Keratinocyte (primary cell): ENCODE data around the gene LRP11. TPM values are rescaled to one million over a fixed set of nuclear protein-coding genes. Genes with fewer than 3 reads are reported as not detected.

Source experiments
- DNase-seq: peaks from one replicate; pipeline ENCODE4 v3.0.0-alpha.2; 2011; ENCODE audit warnings: low read depth, missing footprints, low spot score
- FAIRE-seq: peaks from 2 replicates; lab custom pipeline; 2011; peaks lifted over from hg19 to GRCh38; lab: Jason Lieb, UNC
- H2AFZ ChIP-seq: 2 replicates; pipeline ENCODE4 v1.6.0; 2012; ENCODE audit warnings: low read length, control low read depth, inconsistent platforms; ENCODE audit not compliant: control insufficient read depth
- H3K27ac ChIP-seq: 2 replicates; pipeline ENCODE4 v1.5.1; 2011; ENCODE audit warnings: low read length; ENCODE audit not compliant: control insufficient read depth, insufficient read depth
- H3K27me3 ChIP-seq: 3 replicates; pipeline ENCODE4 v1.6.0; 2011; ENCODE audit warnings: low read length; ENCODE audit not compliant: control insufficient read depth, insufficient read depth; ENCODE audit errors: extremely low read depth
- H3K36me3 ChIP-seq, 2 experiments: 2 replicates in 1 of 2; 3 replicates in 1 of 2; pipeline ENCODE4 v1.5.1; 2011; ENCODE audit warnings: low read length in 2 of 2, mild to moderate bottlenecking in 1 of 2; ENCODE audit not compliant: control insufficient read depth in 2 of 2, insufficient read depth in 2 of 2; ENCODE audit errors: extremely low read depth in 1 of 2
- H3K4me1 ChIP-seq: 3 replicates; pipeline ENCODE4 v1.5.1; 2011; ENCODE audit warnings: low read length; ENCODE audit not compliant: control insufficient read depth, insufficient read depth; ENCODE audit errors: extremely low read depth
- H3K4me2 ChIP-seq: 3 replicates; pipeline ENCODE4 v1.6.0; 2011; ENCODE audit warnings: low read depth, low read length; ENCODE audit not compliant: control insufficient read depth, insufficient read depth; ENCODE audit errors: extremely low read depth
- H3K4me3 ChIP-seq, 3 experiments: fragments of 200-600 bp in 1 of 3; sonication (generic) in 1 of 3; 2 replicates in 2 of 3; 3 replicates in 1 of 3; pipeline ENCODE4 v1.5.1; 2011 to 2016; ENCODE audit warnings: low read length in 3 of 3, mild to moderate bottlenecking in 3 of 3, control low read depth in 2 of 3, inconsistent platforms in 1 of 3, low read depth in 1 of 3, mixed read lengths in 1 of 3, mixed run types in 1 of 3, moderate library complexity in 1 of 3; ENCODE audit not compliant: control insufficient read depth in 2 of 3, insufficient read depth in 2 of 3; ENCODE audit errors: extremely low read depth in 1 of 3
- H3K79me2 ChIP-seq: 2 replicates; pipeline ENCODE4 v1.6.0; 2012; ENCODE audit warnings: low read length; ENCODE audit not compliant: control insufficient read depth, insufficient read depth
- H3K9ac ChIP-seq: 3 replicates; pipeline ENCODE4 v1.6.0; 2011; ENCODE audit warnings: low read length; ENCODE audit not compliant: control insufficient read depth, insufficient read depth; ENCODE audit errors: extremely low read depth
- H3K9me1 ChIP-seq: 3 replicates; pipeline ENCODE4 v1.6.0; 2011; ENCODE audit warnings: low read length; ENCODE audit not compliant: control insufficient read depth, insufficient read depth; ENCODE audit errors: extremely low read depth
- H3K9me3 ChIP-seq: 2 replicates; pipeline ENCODE4 v1.5.1; 2012; ENCODE audit warnings: low read depth, low read length; ENCODE audit not compliant: control insufficient read depth
- H4K20me1 ChIP-seq: 3 replicates; pipeline ENCODE4 v1.6.0; 2011; ENCODE audit warnings: low read length; ENCODE audit not compliant: control insufficient read depth, insufficient read depth; ENCODE audit errors: extremely low read depth
- CTCF ChIP-seq, 3 experiments: IDR thresholded peaks in 1 of 3; conservative IDR thresholded peaks in 1 of 3; optimal IDR thresholded peaks in 1 of 3; 2 replicates in 2 of 3; 3 replicates in 1 of 3; pipeline versions ENCODE3 to v1.5.1; 2011; ENCODE audit warnings: low read length in 3 of 3, mild to moderate bottlenecking in 3 of 3, moderate library complexity in 2 of 3, control low read depth in 1 of 3, inconsistent platforms in 1 of 3; ENCODE audit not compliant: insufficient read depth in 2 of 3; ENCODE audit errors: extremely low read depth in 1 of 3
- EZH2 ChIP-seq: IDR thresholded peaks from one replicate; pipeline ENCODE4 v1.6.1; 2012; ENCODE audit warnings: inconsistent platforms, mild to moderate bottlenecking, low read length, moderate library complexity
- dilution Hi-C: fragments of 300-500 bp; cut with MboI; formaldehyde crosslinking; loops from one replicate; pipeline ENCODE4 v1.7.0; 2020; ENCODE audit warnings: low sequenced_read_pairs; ENCODE audit not compliant: extremely low pct_ligation_motif_present
- polyA plus RNA-seq, 5 experiments: library from polyadenylated mRNA; depleted of rRNA in 3 of 5; stranded (reverse) in 3 of 5; stranded (forward) in 1 of 5; unstranded in 1 of 5; fragments of >200 nt; gene quantifications; 1 replicate in 1 of 5; 2 replicates in 3 of 5; 3 replicates in 1 of 5; pipeline versions ENCODE4 v1.2.1 to v1.2.3, GENCODE V29; 2011 to 2012; ENCODE audit warnings: missing spikeins in 2 of 5, low read depth in 1 of 5, low replicate concordance in 1 of 5

LRP11 gene
- polyA plus RNA-seq, 1 donor (not counting 4 experiments of a cell fraction or from before 2014, with no cell fraction given): 31.1 TPM

GRCh38 chr6:149888659-149889058 is 24.5 kb upstream of the LRP11 start:
- no peaks in the 10 kb centered on the region for H3K36me3 ChIP-seq
- peak overlapping the region; percentile 42 for H3K9ac ChIP-seq
- H3K4me2 ChIP-seq: peak overlapping the region; percentile 54
- H3K27me3 ChIP-seq: no peaks in the 10 kb centered on the region
- H3K9me1 ChIP-seq: no peaks in the 10 kb centered on the region
- FAIRE-seq (peak; percentile 67), DNase-seq (no peak)
- H2AFZ ChIP-seq: no peak overlapping the region
- dilution Hi-C loops: no loop called here
- H3K27ac ChIP-seq: peak overlapping the region; percentile 82
- H3K79me2 ChIP-seq: no peaks in the 10 kb centered on the region
- no peak overlapping the region for H3K4me3 ChIP-seq
- no peak for TF ChIP-seq CTCF (optimal IDR thresholded peaks at IDR 0.05 in 1 of 3, IDR thresholded peaks at IDR 0.05 in 1 of 3, conservative IDR thresholded peaks at IDR 0.05 in 1 of 3; ENCODE audit: extremely low read depth in 1 of 3, insufficient read depth in 2 of 3, low read length in 3 of 3)
- no peak for TF ChIP-seq EZH2
- no peaks in the 10 kb centered on the region for H3K9me3 ChIP-seq
- H3K4me1 ChIP-seq: peaks cover 66% of the 10 kb centered on the region
- H4K20me1 ChIP-seq: no peaks in the 10 kb centered on the region

- no peaks in the 10 kb centered on the region for H3K9me1 ChIP-seq
- no peak overlapping the region for H2AFZ ChIP-seq
- peak overlapping the region; percentile 42 for H3K9ac ChIP-seq
- dilution Hi-C loops: no loop called here
- H3K4me2 ChIP-seq: peak overlapping the region; percentile 54
- no peaks in the 10 kb centered on the region for H4K20me1 ChIP-seq
- FAIRE-seq (no peak), DNase-seq (no peak)
- no peaks in the 10 kb centered on the region for H3K79me2 ChIP-seq
- H3K27ac ChIP-seq: peak overlapping the region; percentile 82
- H3K4me3 ChIP-seq: no peak overlapping the region
- no peaks in the 10 kb centered on the region for H3K9me3 ChIP-seq
- no peaks in the 10 kb centered on the region for H3K36me3 ChIP-seq
- TF ChIP-seq CTCF (optimal IDR thresholded peaks at IDR 0.05 in 1 of 3, IDR thresholded peaks at IDR 0.05 in 1 of 3, conservative IDR thresholded peaks at IDR 0.05 in 1 of 3; ENCODE audit: extremely low read depth in 1 of 3, insufficient read depth in 2 of 3, low read length in 3 of 3): no peak
- TF ChIP-seq EZH2: no peak
- H3K27me3 ChIP-seq: no peaks in the 10 kb centered on the region
- peaks cover 66% of the 10 kb centered on the region for H3K4me1 ChIP-seq
Measured at GRCh38 chr6:149888093-149888492, 23.9 kb upstream of the LRP11 start.
